Neuronal stem cell (in vitro differentiated cells): Measurements from ENCODE around the gene TEAD3. TPM values are rescaled to one million over a fixed set of nuclear protein-coding genes. Genes with fewer than 3 reads are reported as not detected.
A peak's percentile ranks its signal among the peaks of the same experiment; 100 is the strongest.

Experiments used
- DNase-seq: peaks from one replicate; pipeline ENCODE4 v3.0.0-alpha.2; 2013; ENCODE audit warnings: low spot score
- H2AFZ ChIP-seq: one replicate; pipeline ENCODE4 v1.6.1; 2013; ENCODE audit warnings: mild to moderate bottlenecking, low read length, inconsistent platforms
- H2AK5ac ChIP-seq: 2 replicates; pipeline ENCODE4 v1.6.1; 2013; ENCODE audit warnings: low read depth, mild to moderate bottlenecking, inconsistent platforms, low read length, moderate library complexity, mixed read lengths
- H2BK120ac ChIP-seq: 2 replicates; pipeline ENCODE4 v1.6.1; 2013; ENCODE audit warnings: low read depth, mild to moderate bottlenecking, inconsistent platforms, low read length, moderate library complexity, mixed read lengths
- H2BK12ac ChIP-seq: one replicate; pipeline ENCODE4 v1.6.1; 2013; ENCODE audit warnings: low read length, inconsistent platforms
- H2BK15ac ChIP-seq: 2 replicates; pipeline ENCODE4 v1.6.1; 2013; ENCODE audit warnings: mild to moderate bottlenecking, low read length, inconsistent platforms, mixed read lengths
- H2BK5ac ChIP-seq: one replicate; pipeline ENCODE4 v1.6.1; 2013; ENCODE audit warnings: inconsistent platforms, mild to moderate bottlenecking, low read length, moderate library complexity
- H3K14ac ChIP-seq: one replicate; pipeline ENCODE4 v1.6.1; 2013; ENCODE audit warnings: low read length, inconsistent platforms
- H3K18ac ChIP-seq: 2 replicates; pipeline ENCODE4 v1.6.1; 2013; ENCODE audit warnings: low read length, inconsistent platforms
- H3K23ac ChIP-seq: 2 replicates; pipeline ENCODE4 v1.6.1; 2013; ENCODE audit warnings: low read depth, mild to moderate bottlenecking, mixed read lengths, low read length, inconsistent platforms; ENCODE audit not compliant: poor library complexity
- H3K27ac ChIP-seq: replicated peaks from 3 replicates; pipeline ENCODE4 v1.5.1; 2013; ENCODE audit warnings: low read length, inconsistent platforms
- H3K27me3 ChIP-seq, 3 experiments: 2 replicates each; pipeline ENCODE4 v1.6.1; 2013; ENCODE audit warnings: low read length in 3 of 3, mild to moderate bottlenecking in 2 of 3, inconsistent platforms in 1 of 3, low read depth in 1 of 3, mixed read lengths in 1 of 3, moderate library complexity in 1 of 3; ENCODE audit not compliant: control insufficient read depth in 3 of 3, insufficient read depth in 3 of 3
- H3K36me3 ChIP-seq, 2 donors: replicated peaks in 1 of 2; 2 replicates each; pipeline ENCODE4 v1.6.1; 2013; ENCODE audit warnings: low read length in 2 of 2; ENCODE audit not compliant: control insufficient read depth in 2 of 2, insufficient read depth in 2 of 2
- H3K4ac ChIP-seq: 2 replicates; pipeline ENCODE4 v1.6.1; 2013; ENCODE audit warnings: inconsistent platforms, mild to moderate bottlenecking, low read length, moderate library complexity
- H3K4me1 ChIP-seq, 2 donors: 1 replicate in 1 of 2; 2 replicates in 1 of 2; pipeline ENCODE4 v1.6.1; 2013; ENCODE audit warnings: low read length in 2 of 2, low read depth in 1 of 2; ENCODE audit not compliant: control insufficient read depth in 2 of 2, insufficient read depth in 1 of 2
- H3K4me2 ChIP-seq: one replicate; pipeline ENCODE4 v1.6.1; 2013; ENCODE audit warnings: mild to moderate bottlenecking, low read length, inconsistent platforms; ENCODE audit not compliant: insufficient read depth, poor library complexity, severe bottlenecking
- H3K4me3 ChIP-seq, 2 donors: 2 replicates each; pipeline ENCODE4 v1.5.1; 2013; ENCODE audit warnings: low read length in 2 of 2, mild to moderate bottlenecking in 2 of 2, inconsistent platforms in 1 of 2, moderate library complexity in 1 of 2
- H3K79me1 ChIP-seq: one replicate; pipeline ENCODE4 v1.6.1; 2013; ENCODE audit warnings: low read depth, mild to moderate bottlenecking, inconsistent platforms, low read length, moderate library complexity
- H3K9ac ChIP-seq: one replicate; pipeline ENCODE4 v1.6.1; 2013; ENCODE audit warnings: mild to moderate bottlenecking, low read depth, low read length, inconsistent platforms; ENCODE audit not compliant: poor library complexity
- H3K9me3 ChIP-seq, 2 donors: replicated peaks in 1 of 2; 2 replicates each; pipeline versions ENCODE3 to v1.6.1; 2013; ENCODE audit warnings: low read length in 2 of 2, mild to moderate bottlenecking in 2 of 2, inconsistent platforms in 1 of 2, low read depth in 1 of 2, mixed read lengths in 1 of 2, moderate library complexity in 1 of 2; ENCODE audit not compliant: control insufficient read depth in 2 of 2, insufficient read depth in 1 of 2
- H4K8ac ChIP-seq: one replicate; pipeline ENCODE4 v1.6.1; 2013; ENCODE audit warnings: low read depth, mild to moderate bottlenecking, inconsistent platforms, low read length, moderate library complexity
- H4K91ac ChIP-seq: one replicate; pipeline ENCODE4 v1.6.1; 2013; ENCODE audit warnings: low read length, low read depth, mild to moderate bottlenecking, inconsistent platforms; ENCODE audit not compliant: poor library complexity
- WGBS, 2 donors: extraction: QIAGEN DNeasy Blood & Tissue Kit; methylation state at CpG; one replicate each; pipeline ENCODE4 v1.1.7; 2013; ENCODE audit warnings: missing lambda C conversion rate in 2 of 2, mixed read lengths in 1 of 2; ENCODE audit not compliant: insufficient read length in 2 of 2, insufficient replicate concordance in 1 of 2; ENCODE audit errors: extremely low coverage in 2 of 2; 5-methylcytosine and 5-hydroxymethylcytosine counted together
- polyA plus RNA-seq, 2 experiments: library from polyadenylated mRNA; stranded (reverse); fragments of 200-250 nt; gene quantifications; one replicate each; pipeline ENCODE4 v1.2.3, GENCODE V29; 2013

The TEAD3 gene
- polyA plus RNA-seq (2013, experiment 1 of 2): 37.2 TPM
- polyA plus RNA-seq (2013, experiment 2 of 2): 37.9 TPM

GRCh38 chr6:35496841-35497570 lies at the start of gene TEAD3:
TSS of gene TEAD3 (minus strand) at chr6:35497079.
- Histone ChIP-seq H3K18ac (peak within 1 kb of the TSS; percentile 98), H3K14ac (peak within 1 kb of the TSS; percentile 89), H4K8ac (peak within 1 kb of the TSS; percentile 98), H2BK12ac (peak within 1 kb of the TSS; percentile 95), H3K23ac (peak within 1 kb of the TSS; percentile 94), H3K4me1 (peaks cover 45 to 53% of the 10 kb centered on the region in 2 donors), H4K91ac (peak within 1 kb of the TSS; percentile 82), H3K4me2 (peak within 1 kb of the TSS; percentile 81), H3K79me1 (peaks cover 9% of the 10 kb centered on the region), H3K4ac (peak within 1 kb of the TSS; percentile 10), H2AFZ (peak within 1 kb of the TSS; percentile 92), H3K9me3 (peaks cover 0 to 2% of the 10 kb centered on the region in 2 donors), H3K27me3 (no peaks in the 10 kb centered on the region), H3K36me3 (peaks cover 0 to 3% of the 10 kb centered on the region in 2 donors), H3K9ac (peak within 1 kb of the TSS; percentile 95), H2BK15ac (peak within 1 kb of the TSS; percentile 96), H2BK120ac (peak within 1 kb of the TSS; percentile 95), H3K4me3 (peak within 1 kb of the TSS; percentile 64 to 89), H3K27ac (peak within 1 kb of the TSS; percentile 89), H2AK5ac (peak within 1 kb of the TSS; percentile 98), H2BK5ac (peak within 1 kb of the TSS; percentile 77)
- WGBS, 2 donors: no CpG with 5 or more reads among the region's 98 CpGs
- DNase-seq: peak; percentile 89

- Histone ChIP-seq H4K91ac (peak overlapping the region; percentile 3), H3K4ac (no peak overlapping the region), H3K36me3 (no peaks in the 10 kb centered on the region), H3K9me3 (peaks cover 2 to 3% of the 10 kb centered on the region in 2 donors), H2BK5ac (peak overlapping the region; percentile 3), H2BK12ac (peak overlapping the region; percentile 75), H3K4me1 (peaks cover 0 to 8% of the 10 kb centered on the region in 2 donors), H3K9ac (peak overlapping the region; percentile 2), H3K79me1 (no peaks in the 10 kb centered on the region), H2AFZ (peak overlapping the region; percentile 50), H3K4me3 (no peak overlapping the region), H2AK5ac (peak overlapping the region; percentile 14), H3K4me2 (no peak overlapping the region), H3K18ac (peak overlapping the region; percentile 92), H3K14ac (peak overlapping the region; percentile 75), H4K8ac (no peak overlapping the region), H3K23ac (no peak overlapping the region), H3K27ac (no peak overlapping the region), H2BK15ac (peak overlapping the region; percentile 43), H3K27me3 (no peaks in the 10 kb centered on the region), H2BK120ac (no peak overlapping the region)
- no peak for DNase-seq
- WGBS, 2 donors: no CpG with 5 or more reads among the region's 13 CpGs
Observed at GRCh38 chr6:35544769-35545361, 48.0 kb upstream of the TEAD3 start.

- Histone ChIP-seq H2AK5ac (no peak overlapping the region), H3K18ac (no peak overlapping the region), H2BK15ac (no peak overlapping the region), H3K27ac (no peak overlapping the region), H4K91ac (no peak overlapping the region), H3K79me1 (no peaks in the 10 kb centered on the region), H3K9me3 (peaks cover 0 to 3% of the 10 kb centered on the region in 2 donors), H2BK120ac (no peak overlapping the region), H3K4me3 (no peak overlapping the region), H3K4me2 (no peak overlapping the region), H3K36me3 (no peaks in the 10 kb centered on the region), H3K4ac (no peak overlapping the region), H4K8ac (no peak overlapping the region), H3K4me1 (peaks cover 0 to 8% of the 10 kb centered on the region in 2 donors), H2BK5ac (no peak overlapping the region), H3K27me3 (no peaks in the 10 kb centered on the region), H3K9ac (no peak overlapping the region), H3K14ac (no peak overlapping the region), H2AFZ (no peak overlapping the region), H2BK12ac (no peak overlapping the region), H3K23ac (no peak overlapping the region)
- no peak for DNase-seq
- no CpG with 5 or more reads among the region's 16 CpGs for WGBS, 2 donors
Observed at GRCh38 chr6:35543459-35544193, 46.7 kb upstream of the TEAD3 start.
